ENCODE data around the gene KCNQ2. TPM values are rescaled to one million over a fixed set of nuclear protein-coding genes. Genes with fewer than 3 reads are reported as not detected.

Gene KCNQ2
- total RNA-seq, 1 experiment from 2014 or later: not detected

- CTCF ChIA-PET: no interaction called here
- no TSS peak for BruUV-seq (replicated peaks)
Observed at GRCh38 chr20:63469713-63470101, 2.7 kb downstream of the KCNQ2 start.

DNA sequence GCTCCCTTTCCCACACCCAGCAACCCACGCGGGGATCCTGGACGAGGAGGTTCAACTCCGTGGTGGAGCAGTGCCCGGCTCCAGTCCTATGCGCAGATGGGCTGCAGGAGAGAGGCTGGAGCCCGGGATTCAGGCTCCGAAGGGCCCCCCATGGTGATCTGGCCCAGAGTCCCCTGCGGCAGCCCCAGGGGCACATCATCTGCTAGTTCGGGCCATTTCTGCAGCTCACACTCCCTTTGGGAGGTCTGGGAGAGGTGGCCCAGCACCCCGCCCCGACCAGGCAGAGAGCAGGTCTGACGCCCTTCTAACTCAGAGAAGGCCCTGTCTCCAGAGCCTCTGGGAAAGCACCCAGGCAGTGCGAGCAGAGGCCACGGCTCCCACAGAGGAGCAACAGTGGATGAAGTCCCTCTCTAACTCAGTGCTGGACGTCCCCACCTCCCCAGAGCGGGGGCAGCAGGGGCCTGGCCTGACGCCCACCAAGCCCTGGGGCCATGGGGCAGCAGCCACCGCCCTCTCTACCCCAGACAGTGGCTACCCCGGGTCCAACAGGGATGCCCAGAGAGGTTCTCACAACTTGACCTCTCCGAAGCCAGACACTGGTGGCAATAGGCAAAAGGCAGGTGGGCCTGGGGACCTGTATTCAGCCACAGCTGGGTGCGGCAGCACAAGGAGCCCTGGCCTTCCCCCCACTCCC lies 3.3 kb downstream of the KCNQ2 start:
- POLR2A ChIA-PET (ENCODE audit: unreplicated experiment): no interaction called here
- CTCF ChIA-PET: no interaction called here
- Histone ChIP-seq H3K4me3 (no peak overlapping the region), H3F3A (ENCODE audit: insufficient read depth, low read depth) (no peaks in the 10 kb centered on the region; the same call in 1 of the 2 replicates), H3K9me2 (ENCODE audit: insufficient read depth) (no peaks in the 10 kb centered on the region), H4K20me1 (ENCODE audit: insufficient read depth) (0 out of 2 replicates have a peak, but pooled peaks cover 6% of the 10 kb centered on the region), H3K36me3 (ENCODE audit: low read depth) (no peaks in the 10 kb centered on the region), H3K4me2 (no peak overlapping the region), H3K9me3 (ENCODE audit: insufficient read depth, low read depth) (no peaks in the 10 kb centered on the region), H3K4me1 (replicated peaks; ENCODE audit: insufficient read depth) (no peaks in the 10 kb centered on the region), H3K27me3 (ENCODE audit: insufficient read depth, low read depth) (peaks cover 94% of the 10 kb centered on the region), H3K79me2 (ENCODE audit: low read depth) (no peaks in the 10 kb centered on the region), H2AFZ (no peak overlapping the region), H3K27ac (no peak overlapping the region)
- no peak for TF ChIP-seq EZH2 (IDR thresholded peaks at IDR 0.05; ENCODE audit: low read depth)
- no peak for TF ChIP-seq CTCF (conservative IDR thresholded peaks at IDR 0.05)
- intact Hi-C loops (cut with micrococcal nuclease; ENCODE audit: unreplicated experiment): no loop called here
- no TSS peak for BruUV-seq (replicated peaks)
- DNase-seq: no peak

More at GRCh38 chr20:63469713-63470101, 2.7 kb downstream of the KCNQ2 start:
- Histone ChIP-seq H3K4me1 (replicated peaks; ENCODE audit: insufficient read depth) (no peaks in the 10 kb centered on the region), H3K27me3 (ENCODE audit: insufficient read depth, low read depth) (peaks cover 94% of the 10 kb centered on the region), H2AFZ (no peak overlapping the region), H3K79me2 (ENCODE audit: low read depth) (no peaks in the 10 kb centered on the region), H4K20me1 (ENCODE audit: insufficient read depth) (0 out of 2 replicates have a peak, but pooled peaks cover 3% of the 10 kb centered on the region), H3F3A (ENCODE audit: insufficient read depth, low read depth) (no peaks in the 10 kb centered on the region; the same call in 1 of the 2 replicates), H3K9me2 (ENCODE audit: insufficient read depth) (no peaks in the 10 kb centered on the region), H3K4me3 (no peak overlapping the region), H3K36me3 (ENCODE audit: low read depth) (no peaks in the 10 kb centered on the region), H3K27ac (no peak overlapping the region), H3K9me3 (ENCODE audit: insufficient read depth, low read depth) (no peaks in the 10 kb centered on the region), H3K4me2 (no peak overlapping the region)
- TF ChIP-seq EZH2 (IDR thresholded peaks at IDR 0.05; ENCODE audit: low read depth) (no peak), CTCF (conservative IDR thresholded peaks at IDR 0.05) (no peak)
- POLR2A ChIA-PET (ENCODE audit: unreplicated experiment): no interaction called here
- intact Hi-C loops (cut with micrococcal nuclease; ENCODE audit: unreplicated experiment): no loop called here
- no peak for DNase-seq

- intact Hi-C loops (cut with micrococcal nuclease; ENCODE audit: unreplicated experiment): no loop called here
- no peaks in the 10 kb centered on the region; the same call in 1 of the 2 replicates for H3F3A ChIP-seq (ENCODE audit: insufficient read depth, low read depth)
- H4K20me1 ChIP-seq (ENCODE audit: insufficient read depth): 0 out of 2 replicates have a peak, but pooled peaks cover 6% of the 10 kb centered on the region
- no peak for TF ChIP-seq EZH2 (IDR thresholded peaks at IDR 0.05; ENCODE audit: low read depth)
- TF ChIP-seq CTCF (conservative IDR thresholded peaks at IDR 0.05): no peak
- POLR2A ChIA-PET (ENCODE audit: unreplicated experiment): no interaction called here
- H3K9me3 ChIP-seq (ENCODE audit: insufficient read depth, low read depth): no peaks in the 10 kb centered on the region
- H3K79me2 ChIP-seq (ENCODE audit: low read depth): no peaks in the 10 kb centered on the region
- H3K9me2 ChIP-seq (ENCODE audit: insufficient read depth): no peaks in the 10 kb centered on the region
- H3K4me2 ChIP-seq: no peak overlapping the region
- H2AFZ ChIP-seq: no peak overlapping the region
- H3K4me3 ChIP-seq: no peak overlapping the region
- H3K36me3 ChIP-seq (ENCODE audit: low read depth): no peaks in the 10 kb centered on the region
- peaks cover 94% of the 10 kb centered on the region for H3K27me3 ChIP-seq (ENCODE audit: insufficient read depth, low read depth)
- no peak for DNase-seq
- BruUV-seq (replicated peaks): no TSS peak
- CTCF ChIA-PET: no interaction called here
- no peak overlapping the region for H3K27ac ChIP-seq
- no peaks in the 10 kb centered on the region for H3K4me1 ChIP-seq (replicated peaks; ENCODE audit: insufficient read depth)
Observed at GRCh38 chr20:63468421-63468820, 4.0 kb downstream of the KCNQ2 start.
